ENCODE results near the gene NOPCHAP1.
"Not testable (repeated sequence)": the region's sequence is repeated elsewhere in the genome, so short reads cannot be mapped to it uniquely, and the experiment has no call there.

The NOPCHAP1 gene, protein sequence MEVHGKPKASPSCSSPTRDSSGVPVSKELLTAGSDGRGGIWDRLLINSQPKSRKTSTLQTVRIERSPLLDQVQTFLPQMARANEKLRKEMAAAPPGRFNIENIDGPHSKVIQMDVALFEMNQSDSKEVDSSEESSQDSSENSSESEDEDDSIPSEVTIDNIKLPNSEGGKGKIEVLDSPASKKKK

GRCh38 chr12:104986022-104986941 lies at the start of gene NOPCHAP1:
NOPCHAP1 (plus strand) TSS chr12:104986316; CDS start chr12:104986353, 37 bp downstream.
- DNase-seq (ENCODE audit: low read depth in 2 of 2): peak; percentile 51 to 54

GRCh38 chr12:104938371-104938770 lies 47.7 kb upstream of the NOPCHAP1 start:
- no peak for DNase-seq (ENCODE audit: low read depth in 2 of 2)

GRCh38 chr12:104939089-104939488 lies 47.0 kb upstream of the NOPCHAP1 start:
- DNase-seq (ENCODE audit: low read depth in 2 of 2): no peak

GRCh38 chr12:104941454-104941853 lies 44.7 kb upstream of the NOPCHAP1 start:
- DNase-seq (ENCODE audit: low read depth in 2 of 2): no peak

DNA sequence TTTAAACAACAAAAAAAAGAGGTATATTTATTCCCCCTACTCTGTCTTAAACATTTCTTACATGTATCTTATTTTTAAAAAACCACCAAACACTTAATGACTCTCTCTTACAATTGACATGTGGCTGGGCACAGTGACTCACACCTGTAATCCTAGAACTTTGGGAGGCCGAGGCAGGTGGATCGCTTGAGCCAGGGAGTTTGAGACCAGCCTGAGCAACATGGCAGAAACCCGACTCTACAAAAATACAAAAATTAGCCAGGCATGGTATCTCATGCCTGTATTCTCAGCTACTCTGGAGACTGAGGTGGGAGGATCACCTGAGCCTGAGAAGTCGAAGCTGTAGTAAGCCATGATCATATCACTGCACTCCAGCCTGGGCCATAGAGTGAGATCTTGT lies 44.0 kb upstream of the NOPCHAP1 start:
- DNase-seq (ENCODE audit: low read depth in 2 of 2): no peak

DNA sequence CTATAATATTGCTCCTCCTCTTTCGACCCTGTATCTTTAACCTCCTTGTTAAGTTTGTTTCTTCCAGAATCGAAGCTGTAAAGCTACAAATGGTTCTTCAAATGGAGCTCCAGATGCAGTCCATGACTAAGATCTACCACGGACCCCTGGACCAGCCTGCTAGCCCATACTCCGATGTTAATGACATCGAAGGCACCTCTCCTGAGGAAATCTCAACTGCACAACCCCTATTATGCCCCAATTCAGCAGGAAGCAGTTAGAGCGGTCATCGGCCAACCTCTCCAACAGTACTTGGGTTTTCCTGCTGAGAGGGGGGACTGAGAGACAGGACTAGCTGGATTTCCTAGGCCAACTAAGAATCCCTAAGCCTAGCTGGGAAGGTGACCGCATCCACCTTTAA lies 42.7 kb upstream of the NOPCHAP1 start:
- not testable (repeated sequence) for DNase-seq (ENCODE audit: low read depth in 2 of 2)

DNA sequence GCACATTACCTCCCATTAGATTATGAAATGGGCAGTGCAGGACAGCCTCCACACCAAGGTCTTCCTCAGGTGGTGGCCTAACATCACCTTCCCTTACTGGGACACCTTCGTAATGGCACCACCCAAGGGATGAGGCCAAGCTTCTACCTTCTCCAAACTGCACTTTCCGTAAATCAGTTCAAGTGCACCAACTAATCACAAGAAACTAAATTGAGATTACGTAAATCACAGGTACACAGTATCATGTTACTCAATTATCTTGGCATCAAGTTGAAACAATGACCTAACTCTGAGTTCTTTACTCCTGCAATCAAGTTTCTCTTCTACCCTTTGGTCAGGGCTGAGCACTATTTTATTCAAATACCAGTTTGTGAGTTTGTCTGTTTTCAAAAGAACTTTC lies 41.9 kb upstream of the NOPCHAP1 start:
- DNase-seq (ENCODE audit: low read depth in 2 of 2): no peak

GRCh38 chr12:104948716-104949115 lies 37.4 kb upstream of the NOPCHAP1 start:
- DNase-seq (ENCODE audit: low read depth in 2 of 2): not testable (repeated sequence)

DNA sequence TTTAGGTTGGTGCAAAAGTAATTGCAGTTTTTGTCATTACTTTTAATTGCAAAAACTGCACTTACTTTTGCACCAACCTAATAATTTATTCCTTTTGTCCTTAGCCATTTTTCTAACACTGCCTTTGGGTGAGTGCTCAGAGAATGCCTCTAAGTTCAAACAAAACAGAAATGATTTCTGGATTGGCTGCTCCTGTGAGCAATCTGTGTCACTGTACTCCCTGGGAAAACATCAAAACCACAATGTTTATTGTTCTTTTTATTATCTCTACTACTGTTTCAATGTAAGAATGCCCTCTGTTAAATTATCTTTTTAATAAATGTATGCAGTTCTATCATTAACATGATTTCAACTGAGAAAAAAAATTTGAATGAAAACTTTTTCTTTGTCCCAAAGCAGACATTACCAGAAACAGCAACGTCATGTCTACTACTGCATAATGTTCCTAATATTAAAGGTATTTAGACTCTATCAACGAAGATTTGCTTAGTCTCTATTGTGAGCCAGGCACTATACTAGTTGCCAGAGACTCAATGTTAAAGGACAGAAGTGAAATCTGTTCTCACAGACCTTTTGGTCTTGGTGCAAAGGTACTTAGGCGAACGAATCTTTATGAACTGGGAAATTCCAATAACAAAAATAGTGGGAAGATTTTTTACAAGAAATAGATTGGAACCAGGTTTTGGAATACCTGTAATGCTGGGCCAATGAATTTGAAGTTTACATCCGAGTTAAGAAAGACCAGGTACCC lies 34.2 kb upstream of the NOPCHAP1 start:
- no peak for DNase-seq (ENCODE audit: low read depth in 2 of 2)

DNA sequence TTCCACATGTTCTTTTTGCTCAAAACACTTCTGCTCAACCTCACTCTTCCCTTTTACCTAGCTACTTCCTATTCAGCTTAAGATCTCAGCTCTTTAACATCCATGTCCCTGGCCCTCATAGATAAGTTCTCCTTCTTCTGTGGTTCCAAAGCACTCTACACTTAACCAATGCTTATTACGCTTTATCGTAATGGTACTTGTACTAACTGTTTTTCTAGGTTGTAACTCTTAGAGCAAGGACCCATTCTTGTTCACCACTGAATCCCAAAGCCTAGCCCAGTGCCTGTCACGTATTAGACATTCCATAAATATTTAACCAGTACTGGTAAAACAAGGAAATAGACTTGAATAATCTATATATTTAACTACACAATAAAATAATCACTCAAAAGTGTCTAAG lies 33.3 kb upstream of the NOPCHAP1 start:
- DNase-seq (ENCODE audit: low read depth in 2 of 2): no peak

DNA sequence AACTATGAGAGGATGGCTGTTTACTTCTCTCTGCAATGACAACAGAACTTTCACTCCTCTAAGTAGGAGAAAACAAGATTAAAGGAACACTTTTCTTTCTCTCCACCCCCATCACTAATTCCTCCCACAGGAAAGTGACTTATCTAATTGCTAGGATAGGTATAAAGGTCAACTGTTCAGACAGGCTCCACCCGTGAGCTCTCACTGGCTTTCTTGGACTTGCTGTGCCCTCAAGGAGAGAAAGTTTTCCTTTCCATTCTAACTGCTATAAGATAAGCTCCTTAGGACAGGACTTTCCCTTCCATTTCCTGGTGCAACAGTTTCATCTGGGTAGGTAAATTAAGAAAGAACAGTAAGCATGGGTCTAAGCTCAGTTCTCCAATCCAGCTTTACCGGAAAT lies 32.8 kb upstream of the NOPCHAP1 start:
- no peak for DNase-seq (ENCODE audit: low read depth in 2 of 2)

- DNase-seq (ENCODE audit: low read depth in 2 of 2): no peak
These were observed 30.4 kb upstream of the NOPCHAP1 start for GRCh38 chr12:104955703-104956102.

GRCh38 chr12:104956870-104957718 lies 29.0 kb upstream of the NOPCHAP1 start:
- DNase-seq (ENCODE audit: low read depth in 2 of 2): no peak

GRCh38 chr12:104957719-104958000 lies 28.5 kb upstream of the NOPCHAP1 start:
- DNase-seq (ENCODE audit: low read depth in 2 of 2): no peak

- peak; percentile 42 to 49 for DNase-seq (ENCODE audit: low read depth in 2 of 2)
These were observed 27.9 kb upstream of the NOPCHAP1 start, which contains the start of gene SLC41A2 for GRCh38 chr12:104958001-104958804. SLC41A2 (minus strand) TSS chr12:104958290; CDS start chr12:104928527, 29,763 bp downstream.

DNA sequence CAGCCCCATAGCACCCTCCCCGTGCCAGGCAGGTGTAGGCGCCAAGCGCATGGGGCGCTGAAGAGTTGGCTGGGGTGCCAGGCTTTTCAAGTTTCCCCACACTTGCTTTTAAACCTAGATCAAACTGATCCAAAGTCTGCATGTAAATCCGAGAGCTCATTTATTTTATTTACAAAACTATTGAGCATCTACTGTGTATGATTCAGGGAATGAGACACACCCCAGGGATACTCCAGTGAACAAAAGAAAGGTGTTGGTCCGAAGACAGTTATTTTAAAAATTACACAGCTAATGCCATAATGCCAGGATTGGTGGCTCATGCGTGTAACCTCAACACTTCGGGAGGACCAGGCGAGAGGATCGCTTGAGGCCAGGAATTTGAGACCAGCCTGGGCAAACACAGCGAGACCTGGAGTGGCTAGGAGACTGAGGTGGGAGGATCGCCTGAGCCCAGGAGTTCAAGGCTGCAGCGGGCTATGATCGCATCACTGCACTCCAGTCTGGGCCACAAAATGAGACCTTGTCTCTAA lies 27.2 kb upstream of the NOPCHAP1 start:
- DNase-seq (ENCODE audit: low read depth in 2 of 2): no peak

- DNase-seq (ENCODE audit: low read depth in 2 of 2): peak; percentile 16 to 22
These were observed 26.7 kb upstream of the NOPCHAP1 start for GRCh38 chr12:104959335-104959841.

DNA sequence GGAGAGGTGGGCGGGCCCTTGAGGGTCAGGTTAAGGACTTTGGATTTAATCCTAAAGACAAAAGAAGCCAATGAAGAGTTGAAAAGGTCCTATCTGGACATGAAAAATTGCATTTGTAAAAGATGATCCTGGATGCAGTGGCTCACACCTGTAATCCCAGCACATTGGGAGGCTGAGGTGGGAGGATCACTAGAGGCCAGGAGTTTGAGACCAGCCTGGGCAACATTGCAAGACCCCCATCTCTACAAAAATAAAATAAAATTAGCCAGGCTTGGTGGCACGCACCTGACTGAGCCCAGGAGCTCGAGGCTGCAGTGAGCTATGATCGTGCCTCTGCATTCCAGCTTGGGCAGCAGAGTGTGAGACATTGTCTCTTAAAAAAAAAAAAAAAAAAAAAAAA lies 25.7 kb upstream of the NOPCHAP1 start:
- no peak for DNase-seq (ENCODE audit: low read depth in 2 of 2)

GRCh38 chr12:104963757-104964156 lies 22.4 kb upstream of the NOPCHAP1 start:
- no peak for DNase-seq (ENCODE audit: low read depth in 2 of 2)

DNA sequence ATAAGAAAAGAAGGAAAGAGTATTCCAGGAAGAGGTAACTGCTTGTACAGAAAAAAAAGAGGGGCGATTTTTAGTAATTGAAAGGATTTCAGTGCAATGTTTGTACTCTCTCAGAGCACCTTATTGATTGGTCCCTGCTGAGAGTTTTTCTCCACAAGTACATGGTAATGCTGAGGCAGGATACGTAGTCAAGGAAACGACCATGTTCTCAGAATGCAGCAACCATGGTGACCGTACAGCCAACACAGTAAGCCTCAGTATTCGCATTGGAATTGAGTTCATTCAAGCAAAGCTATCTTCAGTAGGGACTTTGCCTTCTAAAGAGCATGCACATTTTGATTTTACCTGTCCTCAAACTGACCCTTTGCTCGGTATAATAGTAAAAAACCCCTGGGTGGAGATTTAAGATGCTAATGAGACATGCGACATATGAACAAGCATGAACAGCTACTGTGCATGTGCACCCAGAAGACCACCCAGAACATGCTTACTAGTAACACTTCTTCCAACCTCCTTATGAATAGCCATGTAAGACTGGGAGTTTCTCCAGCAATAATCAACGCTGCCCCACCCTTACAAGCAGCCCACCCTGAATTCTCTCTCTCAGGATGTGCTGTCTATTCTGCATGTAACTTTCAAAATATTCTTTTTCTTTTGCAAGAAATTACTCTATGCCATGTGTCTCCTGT lies 21.8 kb upstream of the NOPCHAP1 start:
- no peak for DNase-seq (ENCODE audit: low read depth in 2 of 2)

Measured in fibroblast of skin of left biceps (primary cell).